Measurements from ENCODE around the gene NEU2.
"Not testable (repeated sequence)": the region's sequence is repeated elsewhere in the genome, so short reads cannot be mapped to it uniquely, and the experiment has no call there.

Gene NEU2

GRCh38 chr2:233015019-233015645, 17.3 kb upstream of the NEU2 start:
- H3K36me3 ChIP-seq (ENCODE audit: control insufficient read depth, low read length): no peaks in the 10 kb centered on the region
- H3K4me2 ChIP-seq (ENCODE audit: low read length): no peak overlapping the region
- TF ChIP-seq EZH2phosphoT487 (IDR thresholded peaks at IDR 0.05; ENCODE audit: borderline replicate concordance, low read length): no peak
- no peak for TF ChIP-seq CTCF (IDR thresholded peaks at IDR 0.05; ENCODE audit: low read depth, low read length, poor library complexity, severe bottlenecking)
- H3K27me3 ChIP-seq (ENCODE audit: control insufficient read depth, low read length): no peaks in the 10 kb centered on the region
- H3K79me2 ChIP-seq (ENCODE audit: control insufficient read depth, low read length): no peaks in the 10 kb centered on the region
- no peak overlapping the region for H3K27ac ChIP-seq (ENCODE audit: low read depth, low read length)
- H3K9me2 ChIP-seq (replicated peaks; ENCODE audit: control insufficient read depth, low read length): no peaks in the 10 kb centered on the region
- H4K20me1 ChIP-seq (ENCODE audit: control insufficient read depth, insufficient read depth, low read depth, low read length): no peaks in the 10 kb centered on the region
- H3K9me3 ChIP-seq (ENCODE audit: control insufficient read depth, insufficient read depth, low read length): no peaks in the 10 kb centered on the region
- no peaks in the 10 kb centered on the region for H3F3A ChIP-seq (ENCODE audit: control insufficient read depth, insufficient read depth)
- H3K4me1 ChIP-seq (ENCODE audit: control insufficient read depth, low read length): 0 out of 2 replicates have a peak, but pooled peaks cover 3% of the 10 kb centered on the region
- H3K4me3 ChIP-seq (ENCODE audit: low read length): no peak overlapping the region

DNA sequence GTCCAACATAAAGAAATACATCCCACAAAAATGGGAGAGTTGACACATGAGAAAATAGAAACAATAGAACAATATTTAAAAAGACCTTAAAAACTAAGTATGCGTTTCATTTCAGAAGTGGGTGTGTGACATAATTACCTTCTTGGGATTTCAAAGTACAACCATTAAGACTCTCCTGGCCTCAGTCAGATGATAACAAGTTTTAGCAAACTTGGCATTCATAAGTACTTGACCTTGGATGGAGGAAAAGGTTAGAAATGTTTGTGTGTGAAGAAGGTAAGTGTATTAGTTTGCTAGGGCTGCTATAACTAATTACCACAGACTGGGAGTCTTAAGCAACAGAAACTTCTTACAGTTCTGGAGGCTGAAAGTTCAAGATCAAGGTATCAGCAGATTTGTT, 14.5 kb upstream of the NEU2 start:
- Histone ChIP-seq H3K9me2 (replicated peaks; ENCODE audit: control insufficient read depth, low read length) (no peaks in the 10 kb centered on the region), H3K79me2 (ENCODE audit: control insufficient read depth, low read length) (no peaks in the 10 kb centered on the region), H3K4me3 (ENCODE audit: low read length) (no peak overlapping the region), H4K20me1 (ENCODE audit: control insufficient read depth, insufficient read depth, low read depth, low read length) (no peaks in the 10 kb centered on the region), H3K4me1 (ENCODE audit: control insufficient read depth, low read length) (no peaks in the 10 kb centered on the region), H3F3A (ENCODE audit: control insufficient read depth, insufficient read depth) (no peaks in the 10 kb centered on the region), H3K27me3 (ENCODE audit: control insufficient read depth, low read length) (no peaks in the 10 kb centered on the region), H3K36me3 (ENCODE audit: control insufficient read depth, low read length) (no peaks in the 10 kb centered on the region), H3K9me3 (ENCODE audit: control insufficient read depth, insufficient read depth, low read length) (no peaks in the 10 kb centered on the region), H3K27ac (ENCODE audit: low read depth, low read length) (no peak overlapping the region), H3K4me2 (ENCODE audit: low read length) (no peak overlapping the region)
- TF ChIP-seq CTCF (IDR thresholded peaks at IDR 0.05; ENCODE audit: low read depth, low read length, poor library complexity, severe bottlenecking): no peak
- no peak for TF ChIP-seq EZH2phosphoT487 (IDR thresholded peaks at IDR 0.05; ENCODE audit: borderline replicate concordance, low read length)

- H3K36me3 ChIP-seq (ENCODE audit: control insufficient read depth, low read length); H3K4me2 ChIP-seq (ENCODE audit: low read length); H3K9me3 ChIP-seq (ENCODE audit: control insufficient read depth, insufficient read depth, low read length); H3K79me2 ChIP-seq (ENCODE audit: control insufficient read depth, low read length); H3K9me2 ChIP-seq (replicated peaks; ENCODE audit: control insufficient read depth, low read length); H3K27ac ChIP-seq (ENCODE audit: low read depth, low read length); H3F3A ChIP-seq (ENCODE audit: control insufficient read depth, insufficient read depth); H4K20me1 ChIP-seq (ENCODE audit: control insufficient read depth, insufficient read depth, low read depth, low read length); H3K4me1 ChIP-seq (ENCODE audit: control insufficient read depth, low read length); H3K4me3 ChIP-seq (ENCODE audit: low read length); H3K27me3 ChIP-seq (ENCODE audit: control insufficient read depth, low read length): not testable (repeated sequence)
Measured at GRCh38 chr2:233019610-233020009, 12.9 kb upstream of the NEU2 start.

DNA sequence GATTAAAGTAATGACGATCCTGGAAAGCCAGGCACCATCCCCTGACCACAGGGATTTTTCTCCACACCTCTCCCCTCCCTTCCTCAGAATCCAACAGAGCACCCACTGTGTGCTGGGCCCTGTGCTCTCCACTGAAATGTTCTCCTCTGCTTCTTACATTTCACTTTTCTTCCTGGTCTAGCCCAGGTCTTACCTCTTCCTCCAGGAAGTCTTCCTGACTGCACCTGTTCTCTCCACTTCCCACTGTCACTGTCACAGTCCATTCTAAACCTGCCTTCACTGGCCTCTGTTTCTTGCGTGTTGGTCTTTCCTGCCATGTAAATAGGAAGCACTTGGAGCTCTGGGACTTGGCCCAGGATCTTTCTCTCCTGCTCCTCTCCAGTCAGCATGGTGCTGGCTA, 12.0 kb upstream of the NEU2 start:
- no peak for TF ChIP-seq CTCF (IDR thresholded peaks at IDR 0.05; ENCODE audit: low read depth, low read length, poor library complexity, severe bottlenecking)
- no peak for TF ChIP-seq EZH2phosphoT487 (IDR thresholded peaks at IDR 0.05; ENCODE audit: borderline replicate concordance, low read length)
- Histone ChIP-seq H3K4me2 (ENCODE audit: low read length) (no peak overlapping the region), H3K9me3 (ENCODE audit: control insufficient read depth, insufficient read depth, low read length) (no peaks in the 10 kb centered on the region), H3K27me3 (ENCODE audit: control insufficient read depth, low read length) (no peaks in the 10 kb centered on the region), H3K4me3 (ENCODE audit: low read length) (no peak overlapping the region), H3K27ac (ENCODE audit: low read depth, low read length) (no peak overlapping the region), H4K20me1 (ENCODE audit: control insufficient read depth, insufficient read depth, low read depth, low read length) (no peaks in the 10 kb centered on the region), H3F3A (ENCODE audit: control insufficient read depth, insufficient read depth) (no peaks in the 10 kb centered on the region), H3K4me1 (ENCODE audit: control insufficient read depth, low read length) (no peaks in the 10 kb centered on the region), H3K9me2 (replicated peaks; ENCODE audit: control insufficient read depth, low read length) (no peaks in the 10 kb centered on the region), H3K36me3 (ENCODE audit: control insufficient read depth, low read length) (no peaks in the 10 kb centered on the region), H3K79me2 (ENCODE audit: control insufficient read depth, low read length) (no peaks in the 10 kb centered on the region)
